Raji (cell line): ENCODE measurements around the gene KRTAP9-6.
"Not testable (repeated sequence)": the region's sequence is repeated elsewhere in the genome, so short reads cannot be mapped to it uniquely, and the experiment has no call there.

Experiments used
- POLR2A ChIP-seq: IDR thresholded peaks from 2 replicates; pipeline ENCODE4 v1.6.1; 2011; ENCODE audit warnings: low read depth, low read length, control low read depth; ENCODE audit not compliant: insufficient read depth

The KRTAP9-6 gene, protein sequence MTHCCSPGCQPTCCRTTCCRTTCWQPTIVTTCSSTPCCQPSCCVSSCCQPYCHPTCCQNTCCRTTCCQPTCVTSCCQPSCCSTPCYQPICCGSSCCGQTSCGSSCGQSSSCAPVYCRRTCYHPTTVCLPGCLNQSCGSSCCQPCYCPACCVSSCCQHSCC

DNA sequence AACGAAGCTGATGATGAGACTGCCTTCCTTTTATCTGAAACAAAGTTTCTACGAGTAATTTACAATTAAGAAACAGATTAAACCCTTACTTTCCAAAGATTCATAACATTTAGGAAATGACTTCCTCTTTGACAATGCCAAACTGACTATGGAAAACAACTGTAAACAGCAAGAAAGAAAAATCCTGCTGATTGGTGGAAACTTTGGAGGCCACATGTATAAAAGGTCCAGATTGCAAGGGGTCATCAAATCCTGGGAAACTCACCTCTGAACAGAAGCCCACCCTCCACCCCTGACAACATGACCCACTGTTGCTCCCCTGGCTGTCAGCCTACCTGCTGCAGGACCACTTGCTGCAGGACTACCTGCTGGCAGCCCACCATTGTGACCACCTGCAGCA lies at the start of gene KRTAP9-6:
Gene KRTAP9-6, plus strand, starts transcription at position 301 of the 400 bp plus-strand sequence. Its CDS starts 0 bp downstream, at position 301.
- no peak for TF ChIP-seq POLR2A

DNA sequence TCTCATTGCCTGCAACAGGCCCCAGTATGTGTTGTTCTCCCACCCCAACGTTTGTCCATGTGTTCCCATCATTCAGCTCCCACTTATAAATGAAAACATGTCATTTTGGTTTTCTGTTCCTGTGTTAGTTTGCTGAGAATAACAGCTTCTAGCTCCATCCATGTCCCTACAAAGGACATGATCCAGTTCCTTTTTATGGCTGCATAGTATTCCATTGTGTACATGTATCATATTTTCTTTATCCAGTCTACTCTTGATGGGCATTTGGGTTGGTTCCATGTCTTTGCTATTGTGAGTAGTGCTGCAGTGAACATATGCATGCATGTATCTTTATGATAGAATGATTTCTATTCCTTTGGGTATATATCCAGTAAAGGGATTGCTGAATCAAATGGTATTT lies 49.5 kb upstream of the KRTAP9-6 start:
- TF ChIP-seq POLR2A = no peak

DNA sequence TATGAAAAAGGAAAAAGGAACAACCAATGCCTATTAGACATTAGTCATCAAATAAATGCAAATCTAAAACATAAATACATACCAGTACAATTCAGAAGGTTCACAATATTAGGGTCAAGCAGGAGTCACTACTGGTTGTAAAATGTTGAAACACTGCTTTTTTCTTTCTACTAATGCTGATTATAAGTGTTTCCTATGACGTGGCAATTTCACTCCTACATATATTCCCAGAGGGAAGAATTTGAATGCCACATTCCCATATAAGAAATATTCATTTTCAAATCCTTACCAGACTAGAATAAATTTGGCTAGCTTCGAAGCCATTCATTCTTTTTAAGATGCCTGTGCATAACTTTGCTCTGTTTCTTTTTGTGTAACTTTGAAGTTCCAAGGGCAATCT lies 41.4 kb upstream of the KRTAP9-6 start:
- TF ChIP-seq POLR2A = no peak

- no peak for TF ChIP-seq POLR2A
These were observed 39.1 kb upstream of the KRTAP9-6 start for GRCh38 chr17:41226051-41226450.

GRCh38 chr17:41226598-41227095 lies 38.5 kb upstream of the KRTAP9-6 start, which contains the start of gene KRTAP9-2:
Gene KRTAP9-2 (plus strand): TSS chr17:41226648. CDS start chr17:41226655, 7 bp downstream.
- not testable (repeated sequence) for TF ChIP-seq POLR2A

DNA sequence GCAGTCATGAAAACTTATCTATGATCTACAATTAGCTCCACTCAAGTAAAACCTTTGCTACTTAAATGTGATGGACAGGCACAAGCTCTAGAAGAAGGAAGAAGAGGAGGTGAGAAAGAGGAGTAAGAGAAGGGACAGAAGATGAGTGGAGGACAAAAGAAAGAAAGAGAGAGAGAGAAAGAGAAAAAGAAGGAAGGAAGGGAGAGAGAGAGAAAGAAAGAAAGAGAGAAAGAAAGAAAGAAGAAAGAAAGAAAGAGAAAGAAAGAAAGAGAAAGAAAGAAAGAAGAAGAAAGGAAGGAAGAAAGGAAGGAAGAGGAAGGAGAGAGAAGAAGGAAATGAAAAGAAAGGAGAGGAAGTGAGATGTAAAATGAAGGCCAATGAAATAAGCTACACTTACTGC lies 35.1 kb upstream of the KRTAP9-6 start:
- TF ChIP-seq POLR2A = no peak

GRCh38 chr17:41231731-41232130 lies 33.4 kb upstream of the KRTAP9-6 start:
- no peak for TF ChIP-seq POLR2A

DNA sequence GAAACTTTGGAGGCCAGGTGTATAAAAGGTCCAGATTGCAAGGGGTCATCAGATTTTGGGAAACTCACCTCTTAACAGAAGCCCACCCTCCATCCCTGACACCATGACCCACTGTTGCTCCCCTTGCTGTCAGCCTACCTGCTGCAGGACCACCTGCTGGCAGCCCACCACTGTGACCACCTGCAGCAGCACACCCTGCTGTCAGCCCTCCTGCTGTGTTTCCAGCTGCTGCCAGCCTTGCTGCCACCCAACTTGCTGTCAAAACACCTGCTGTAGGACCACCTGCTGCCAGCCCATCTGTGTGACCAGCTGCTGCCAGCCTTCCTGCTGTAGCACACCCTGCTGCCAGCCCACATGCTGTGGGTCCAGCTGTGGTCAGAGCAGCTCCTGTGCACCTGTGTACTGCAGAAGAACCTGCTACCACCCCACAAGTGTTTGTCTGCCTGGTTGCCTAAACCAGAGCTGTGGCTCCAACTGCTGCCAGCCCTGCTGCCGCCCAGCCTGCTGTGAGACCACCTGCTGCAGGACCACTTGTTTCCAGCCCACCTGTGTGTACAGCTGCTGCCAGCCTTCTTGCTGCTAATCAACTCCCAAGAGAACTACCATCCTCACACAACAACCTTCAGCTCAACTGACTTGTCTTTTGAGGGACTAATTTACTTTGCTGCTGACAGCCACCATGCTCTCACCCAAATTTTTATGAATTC lies 32.6 kb upstream of the KRTAP9-6 start, which contains the start of gene KRTAP9-3:
Gene KRTAP9-3, plus strand, starts transcription at position 51 of the 707 bp plus-strand sequence. Its CDS starts 53 bp downstream, at position 104.
- not testable (repeated sequence) for TF ChIP-seq POLR2A

- not testable (repeated sequence) for TF ChIP-seq POLR2A
These were observed 27.2 kb upstream of the KRTAP9-6 start, which contains the start of gene KRTAP9-8 for GRCh38 chr17:41237949-41238437. Gene KRTAP9-8 (plus strand): TSS chr17:41237999. CDS start chr17:41238052, 53 bp downstream.

DNA sequence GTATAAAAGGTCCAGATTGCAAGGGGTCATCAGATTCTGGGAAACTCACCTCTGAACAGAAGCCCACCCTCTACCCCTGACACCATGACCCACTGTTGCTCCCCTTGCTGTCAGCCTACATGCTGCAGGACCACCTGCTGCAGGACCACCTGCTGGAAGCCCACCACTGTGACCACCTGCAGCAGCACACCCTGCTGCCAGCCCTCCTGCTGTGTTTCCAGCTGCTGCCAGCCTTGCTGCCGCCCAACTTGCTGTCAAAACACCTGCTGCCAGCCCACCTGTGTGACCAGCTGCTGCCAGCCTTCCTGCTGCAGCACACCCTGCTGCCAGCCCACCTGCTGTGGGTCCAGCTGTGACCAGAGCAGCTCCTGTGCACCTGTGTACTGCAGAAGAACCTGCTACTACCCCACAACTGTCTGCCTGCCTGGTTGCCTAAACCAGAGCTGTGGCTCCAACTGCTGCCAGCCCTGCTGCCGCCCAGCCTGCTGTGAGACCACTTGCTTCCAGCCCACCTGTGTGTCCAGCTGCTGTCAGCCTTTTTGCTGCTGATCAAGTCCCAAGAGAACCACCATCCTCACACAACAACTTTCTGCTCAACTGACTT lies 15.4 kb upstream of the KRTAP9-6 start, which contains the start of gene KRTAP9-4:
Gene KRTAP9-4, plus strand, starts transcription at position 51 of the 604 bp plus-strand sequence. Its CDS starts 34 bp downstream, at position 85.
- TF ChIP-seq POLR2A = not testable (repeated sequence)

DNA sequence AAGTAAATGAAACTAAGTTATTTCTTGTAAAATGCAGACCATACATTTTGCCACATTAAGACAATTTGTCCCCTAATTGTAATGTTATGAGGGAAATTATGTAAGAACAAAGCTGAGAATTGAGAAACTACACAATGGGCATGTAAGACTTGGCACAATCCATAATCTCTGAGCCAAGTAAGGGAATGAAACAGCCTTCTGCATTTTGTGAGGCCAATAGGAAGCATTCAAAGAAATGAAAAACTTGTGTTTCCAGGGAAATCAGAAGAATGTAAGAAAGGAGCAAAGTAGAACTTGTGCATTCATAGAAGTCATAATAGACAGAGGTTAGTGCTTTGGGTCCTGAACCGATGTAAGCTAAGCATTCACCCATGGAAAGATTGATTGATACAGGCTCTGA lies 13.9 kb upstream of the KRTAP9-6 start:
- TF ChIP-seq POLR2A = no peak

DNA sequence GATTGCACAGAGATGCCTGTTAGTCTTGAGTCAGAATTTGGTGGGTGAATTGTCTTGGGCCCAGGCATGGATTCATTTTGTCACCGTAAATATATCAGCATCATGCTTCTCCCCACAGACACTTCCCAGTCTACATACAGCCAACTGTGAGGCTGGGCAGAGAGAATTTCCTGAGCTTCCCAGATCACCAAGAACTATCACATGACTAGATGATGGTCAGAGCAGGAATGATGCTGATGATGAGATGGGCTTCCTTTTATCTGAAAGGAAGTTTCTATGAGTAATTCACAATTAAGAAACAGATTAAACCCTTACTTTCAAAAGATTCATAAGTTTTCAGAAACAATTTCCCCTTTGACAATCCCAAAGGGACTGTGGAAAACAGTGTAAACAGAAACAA lies 10.3 kb upstream of the KRTAP9-6 start:
- TF ChIP-seq POLR2A = no peak

- TF ChIP-seq POLR2A = not testable (repeated sequence)
These were observed 9.5 kb upstream of the KRTAP9-6 start, which contains the start of gene KRTAP9-9 for GRCh38 chr17:41255381-41256290. Gene KRTAP9-9 (plus strand): TSS chr17:41255384.

- no peak for TF ChIP-seq POLR2A
These were observed 8.9 kb upstream of the KRTAP9-6 start for GRCh38 chr17:41256291-41256685.
